ENCODE data around the gene KAT7.

Gene KAT7

DNA sequence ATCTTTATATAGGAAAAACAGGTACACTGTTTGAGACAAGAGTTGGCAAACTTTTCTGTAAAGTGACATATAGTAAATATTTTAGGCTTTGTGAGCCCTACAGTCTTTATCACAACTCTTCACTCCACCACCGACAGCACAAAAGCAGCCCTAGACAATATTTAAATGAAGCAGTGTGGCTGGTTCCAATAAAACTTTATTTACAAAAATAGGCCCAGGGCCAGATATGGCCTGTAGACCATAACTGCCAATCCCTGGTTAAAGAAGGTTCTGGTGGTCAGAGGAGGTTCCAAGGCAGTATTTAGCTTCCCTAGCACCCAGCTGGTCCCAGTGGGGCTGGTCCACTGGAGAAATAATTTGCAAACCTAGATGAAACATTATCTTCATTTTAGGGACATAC lies 28.2 kb upstream of the KAT7 start:
- TF ChIP-seq, protein P1, sequence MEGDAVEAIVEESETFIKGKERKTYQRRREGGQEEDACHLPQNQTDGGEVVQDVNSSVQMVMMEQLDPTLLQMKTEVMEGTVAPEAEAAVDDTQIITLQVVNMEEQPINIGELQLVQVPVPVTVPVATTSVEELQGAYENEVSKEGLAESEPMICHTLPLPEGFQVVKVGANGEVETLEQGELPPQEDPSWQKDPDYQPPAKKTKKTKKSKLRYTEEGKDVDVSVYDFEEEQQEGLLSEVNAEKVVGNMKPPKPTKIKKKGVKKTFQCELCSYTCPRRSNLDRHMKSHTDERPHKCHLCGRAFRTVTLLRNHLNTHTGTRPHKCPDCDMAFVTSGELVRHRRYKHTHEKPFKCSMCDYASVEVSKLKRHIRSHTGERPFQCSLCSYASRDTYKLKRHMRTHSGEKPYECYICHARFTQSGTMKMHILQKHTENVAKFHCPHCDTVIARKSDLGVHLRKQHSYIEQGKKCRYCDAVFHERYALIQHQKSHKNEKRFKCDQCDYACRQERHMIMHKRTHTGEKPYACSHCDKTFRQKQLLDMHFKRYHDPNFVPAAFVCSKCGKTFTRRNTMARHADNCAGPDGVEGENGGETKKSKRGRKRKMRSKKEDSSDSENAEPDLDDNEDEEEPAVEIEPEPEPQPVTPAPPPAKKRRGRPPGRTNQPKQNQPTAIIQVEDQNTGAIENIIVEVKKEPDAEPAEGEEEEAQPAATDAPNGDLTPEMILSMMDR (IDR thresholded peaks at IDR 0.05; ENCODE audit: control insufficient read depth, insufficient read depth, low read depth, low read length, missing control alignments): no peak
- no peak for DNase-seq (ENCODE audit: low read depth)

DNA sequence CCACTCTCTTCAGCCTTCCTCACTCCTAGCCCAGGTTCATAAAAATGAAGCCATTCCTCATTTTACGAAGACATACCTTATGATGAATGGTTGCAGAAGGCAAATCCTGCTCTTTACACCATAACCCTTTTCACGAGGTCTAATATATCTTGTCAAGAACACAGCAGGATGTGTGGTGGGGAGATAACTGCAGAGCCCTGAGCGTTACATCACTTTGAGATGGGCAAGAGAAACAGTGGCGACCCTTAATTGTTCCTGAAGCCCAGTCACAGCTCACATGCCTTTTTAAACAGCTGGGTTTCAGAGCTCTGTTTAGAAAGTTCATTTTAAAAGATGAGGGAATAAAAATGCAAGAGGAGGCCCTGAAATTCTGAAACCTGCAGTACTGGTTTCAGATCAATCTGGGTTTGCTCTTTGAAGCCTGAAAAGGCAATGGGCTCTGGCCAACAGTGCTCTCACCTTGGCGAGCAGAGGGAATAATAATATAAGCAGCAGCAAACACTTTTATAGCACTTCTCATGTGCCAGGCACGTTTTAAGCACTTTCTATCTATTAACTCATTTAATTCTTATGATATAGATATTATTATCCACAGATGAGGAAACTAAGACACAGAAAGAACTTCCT lies 27.4 kb upstream of the KAT7 start:
- TF ChIP-seq, protein P1 (IDR thresholded peaks at IDR 0.05; ENCODE audit: control insufficient read depth, insufficient read depth, low read depth, low read length, missing control alignments): no peak
- no peak for DNase-seq (ENCODE audit: low read depth)
- H3K4me3 ChIP-seq (ENCODE audit: control insufficient read depth, low read depth, low read length): no peak overlapping the region

More for the DNA sequence above, 28.2 kb upstream of the KAT7 start:
- no peak overlapping the region for H3K4me3 ChIP-seq (ENCODE audit: control insufficient read depth, low read depth, low read length)

DNA sequence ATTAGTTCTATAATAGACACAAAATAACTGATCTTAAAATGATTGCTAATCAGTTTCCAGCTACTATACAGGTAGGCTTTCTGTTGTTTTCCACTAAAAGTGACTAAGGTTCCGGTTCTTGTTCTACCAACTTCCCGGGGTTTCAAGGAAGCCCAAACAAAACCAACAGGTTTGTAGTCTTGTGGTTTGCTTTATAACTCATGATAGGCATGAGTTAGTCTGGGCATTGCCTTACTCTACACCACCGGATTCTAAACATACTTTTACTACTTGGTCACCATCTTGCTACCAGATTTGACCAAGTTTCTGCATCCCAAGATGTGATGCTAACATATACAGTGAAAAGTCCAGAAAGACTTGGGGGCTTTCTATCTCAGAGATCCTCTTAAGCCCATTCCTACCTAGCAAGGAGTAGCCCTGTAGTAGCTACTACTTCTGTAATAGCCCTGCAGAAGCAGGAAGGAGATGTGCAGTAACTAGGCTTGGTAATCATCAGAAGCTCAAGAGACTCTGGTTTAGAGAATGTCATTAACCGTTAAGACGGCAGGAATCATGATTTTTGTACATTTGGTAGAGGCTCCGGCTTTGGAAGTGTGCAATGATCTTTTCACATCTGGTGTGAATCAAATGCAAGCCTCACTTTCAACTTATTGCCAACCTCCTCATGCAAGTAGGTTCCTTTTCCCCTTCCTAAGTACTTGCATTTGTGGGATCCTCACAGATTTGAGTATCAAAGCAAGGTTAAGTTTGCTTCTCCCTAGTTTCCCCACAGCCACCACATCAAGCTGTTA lies 26.1 kb upstream of the KAT7 start:
- H3K4me3 ChIP-seq (ENCODE audit: control insufficient read depth, low read depth, low read length): no peak overlapping the region
- TF ChIP-seq, protein P1 (IDR thresholded peaks at IDR 0.05; ENCODE audit: control insufficient read depth, insufficient read depth, low read depth, low read length, missing control alignments): no peak
- DNase-seq (ENCODE audit: low read depth): no peak

DNA sequence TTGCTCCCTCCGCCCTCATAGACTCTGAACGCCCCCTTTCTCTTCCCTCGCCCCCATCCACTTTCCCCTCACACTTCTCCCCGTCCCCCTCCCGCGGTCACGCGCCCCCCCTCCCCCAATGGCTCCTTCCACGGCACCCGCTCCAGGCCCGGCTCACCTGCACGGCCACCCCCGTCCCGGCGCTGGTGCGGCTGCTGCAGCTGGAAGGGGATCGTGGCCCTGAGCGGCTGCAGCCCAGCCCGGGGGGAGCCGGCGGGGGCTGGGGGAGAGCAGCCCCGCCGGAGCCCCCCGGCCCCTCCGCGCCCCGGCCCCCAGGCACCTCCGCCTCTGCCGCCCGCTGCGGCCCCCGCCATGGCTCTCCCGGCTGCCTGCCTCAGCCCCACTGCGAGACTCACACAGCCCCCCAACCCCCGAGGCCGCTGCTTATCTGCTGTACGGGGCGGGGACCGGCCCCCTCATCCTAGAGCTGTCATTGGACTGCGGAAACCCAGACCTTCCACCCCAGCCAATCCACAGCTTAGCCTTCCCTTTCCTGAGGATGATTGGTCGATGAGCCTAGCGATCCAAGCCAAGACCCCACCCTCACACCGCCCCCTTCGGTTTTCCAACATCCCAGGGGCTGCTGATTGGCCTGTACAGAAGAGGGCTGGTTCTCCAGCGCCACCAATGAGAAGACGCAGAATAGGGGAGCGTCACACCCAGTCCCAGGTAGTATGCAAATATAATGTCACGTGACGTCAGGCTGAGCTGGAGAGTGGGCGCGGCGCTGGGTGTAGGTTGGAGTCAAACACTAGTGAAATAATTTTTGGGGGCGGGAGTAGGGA lies 24.5 kb upstream of the KAT7 start, which contains the start of gene FAM117A:
Gene FAM117A, minus strand, starts transcription at position 397 of the 824 bp plus-strand sequence. Its CDS starts 44 bp downstream, at position 353.
- TF ChIP-seq, protein P1 (IDR thresholded peaks at IDR 0.05; ENCODE audit: control insufficient read depth, insufficient read depth, low read depth, low read length, missing control alignments): no peak
- DNase-seq (ENCODE audit: low read depth): peak; percentile 46
- peak within 1 kb of the TSS; percentile 51 for H3K4me3 ChIP-seq (ENCODE audit: control insufficient read depth, low read depth, low read length)

DNA sequence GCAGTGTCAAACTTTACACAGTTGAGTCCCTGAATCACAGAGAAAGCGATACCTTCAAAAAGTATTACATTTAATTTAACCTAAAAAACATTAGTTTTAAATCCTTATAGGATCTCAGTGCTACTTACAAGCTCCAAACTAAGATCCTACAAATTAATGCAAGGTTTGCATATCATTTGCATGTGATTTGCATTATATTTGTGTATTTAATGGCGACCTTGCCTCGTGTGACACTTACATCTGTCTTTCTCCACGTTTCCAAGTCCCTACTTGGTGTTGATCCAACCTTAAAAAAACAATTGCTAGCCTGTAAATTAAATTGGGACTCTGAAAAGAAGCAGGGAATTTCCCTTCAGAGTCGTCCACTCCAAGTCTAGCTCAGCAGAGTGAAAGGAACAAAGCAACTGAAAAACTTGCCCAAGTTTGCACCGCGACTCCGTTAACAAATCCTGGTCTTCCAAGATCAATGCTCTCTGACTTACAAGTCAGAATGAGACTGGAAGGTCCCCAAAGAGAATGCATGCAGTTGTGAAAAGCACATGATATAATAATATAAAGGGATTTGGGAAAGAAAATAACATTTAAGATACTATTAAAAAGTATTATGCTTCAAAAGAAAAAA lies 23.8 kb upstream of the KAT7 start:
- peak overlapping the region; percentile 25 for H3K4me3 ChIP-seq (ENCODE audit: control insufficient read depth, low read depth, low read length)
- TF ChIP-seq, protein P1 (IDR thresholded peaks at IDR 0.05; ENCODE audit: control insufficient read depth, insufficient read depth, low read depth, low read length, missing control alignments): no peak

More for the DNA sequence above, 23.8 kb upstream of the KAT7 start:
- no peak for DNase-seq (ENCODE audit: low read depth)
